Suppressor macrophage (primary cell): Measurements from ENCODE around the gene SNX33.

Experiments
- DNase-seq, 4 experiments: peaks; one replicate each; pipeline ENCODE4 v3.0.0-alpha.2; 2020 to 2022

Gene SNX33

GRCh38 chr15:75641603-75642002 is 6.1 kb upstream of the SNX33 start:
- DNase-seq, result no peak

- no peak for DNase-seq
These were observed 3.3 kb upstream of the SNX33 start for GRCh38 chr15:75644376-75644775.

GRCh38 chr15:75646112-75646943 is 1.4 kb upstream of the SNX33 start:
- no peak for DNase-seq

GRCh38 chr15:75646944-75647364 is 758 bp upstream of the SNX33 start:
- peak in 2 of 4 experiments; percentile 32 to 53 for DNase-seq

- DNase-seq, result peak; percentile 30 to 63 (median 44)
These were observed 666 bp downstream of the SNX33 start for GRCh38 chr15:75648156-75649000.

- DNase-seq, result no peak
These were observed 1.5 kb downstream of the SNX33 start for GRCh38 chr15:75649045-75649761.

GRCh38 chr15:75649848-75650247 is 2.1 kb downstream of the SNX33 start:
- DNase-seq, result no peak

GRCh38 chr15:75650908-75651809 is 3.4 kb downstream of the SNX33 start:
- peak; percentile 61 to 78 (median 72) for DNase-seq

- DNase-seq, result peak in 1 of 4 experiments; percentile 8
These were observed 4.3 kb downstream of the SNX33 start for GRCh38 chr15:75651810-75652543.

- no peak for DNase-seq
These were observed 5.7 kb downstream of the SNX33 start for GRCh38 chr15:75653347-75653913.

- no peak for DNase-seq
These were observed 6.6 kb downstream of the SNX33 start for GRCh38 chr15:75654201-75654907.

- DNase-seq, result no peak
These were observed 8.2 kb downstream of the SNX33 start for GRCh38 chr15:75655931-75656330.

GRCh38 chr15:75656331-75656730 is 8.6 kb downstream of the SNX33 start:
- DNase-seq, result no peak

- no peak for DNase-seq
These were observed 9.1 kb downstream of the SNX33 start for GRCh38 chr15:75656813-75657212.

GRCh38 chr15:75659141-75659771 is 11.5 kb downstream of the SNX33 start:
- DNase-seq, result no peak

- DNase-seq, result no peak
These were observed 12.4 kb downstream of the SNX33 start for GRCh38 chr15:75659928-75660645.

GRCh38 chr15:75661100-75661755 is 13.5 kb downstream of the SNX33 start:
- peak in 3 of 4 experiments; percentile 10 to 45 (median 16) for DNase-seq

GRCh38 chr15:75661756-75662140 is 14.0 kb downstream of the SNX33 start:
- DNase-seq, result no peak
